HG03095 (cell line): ENCODE results near the gene TNNT3.

Source experiments
- ATAC-seq: cut with Tn5 transposase; IDR thresholded peaks from one replicate; pipeline ENCODE4 v1.9.1; 2021; ENCODE audit warnings: moderate library complexity; ENCODE audit not compliant: unreplicated experiment

TNNT3 gene

DNA sequence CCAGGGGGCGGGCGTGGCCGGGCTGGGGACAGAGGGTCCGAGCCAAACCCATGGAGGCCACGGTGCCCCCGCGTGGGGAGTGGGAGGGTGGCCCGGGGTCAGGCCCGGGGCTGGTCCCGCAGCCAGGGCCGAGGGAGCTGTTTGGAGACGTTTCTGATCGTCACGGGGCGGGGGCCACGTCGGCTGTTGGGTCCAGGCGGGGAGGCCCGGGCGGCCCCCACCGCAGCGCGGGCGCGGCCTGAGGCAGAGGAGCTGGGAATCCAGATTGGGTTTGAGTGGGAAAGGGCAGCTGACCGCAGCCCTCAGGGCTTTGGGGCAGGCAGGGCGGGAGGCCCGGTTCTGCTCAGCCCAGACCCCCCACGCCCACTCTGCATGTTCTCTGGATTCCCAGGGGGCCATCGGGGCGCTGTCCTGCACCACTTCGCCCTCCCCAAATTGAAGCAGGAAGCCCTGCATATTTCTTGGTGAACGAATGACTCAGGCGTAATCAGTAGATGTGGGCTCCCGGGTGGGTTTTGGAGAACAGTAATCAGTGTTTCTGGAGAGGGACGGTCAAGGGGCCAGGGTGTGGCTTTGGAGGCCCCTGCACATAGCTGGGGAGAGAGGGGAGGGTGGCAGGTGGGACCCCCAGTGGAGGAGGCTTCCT lies 28.2 kb downstream of the TNNT3 start:
- ATAC-seq = no peak

DNA sequence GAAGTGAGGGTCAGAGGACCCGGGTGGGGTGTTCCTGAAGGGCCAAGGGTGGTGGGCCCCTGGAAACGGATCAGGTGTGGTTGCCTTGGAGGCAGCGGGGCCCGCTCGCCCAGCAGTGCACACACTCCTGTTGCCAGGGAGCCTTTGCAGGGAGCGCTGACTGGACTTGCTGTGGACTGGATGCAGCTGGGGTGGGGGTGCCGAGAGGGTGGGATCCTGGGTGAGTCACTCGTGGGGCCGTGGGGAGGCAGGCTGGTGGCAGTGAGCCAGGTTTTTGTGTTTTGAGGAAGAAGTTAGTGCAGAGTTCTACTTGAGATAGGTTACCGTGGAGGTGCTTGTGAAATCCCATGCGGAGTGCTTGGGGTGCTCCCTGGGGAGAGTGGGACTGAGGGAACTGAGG lies 28.9 kb downstream of the TNNT3 start:
- no peak for ATAC-seq

- no peak for ATAC-seq
Measured at GRCh38 chr11:1949302-1949701, 29.8 kb downstream of the TNNT3 start.

- no peak for ATAC-seq
Measured at GRCh38 chr11:1949922-1950321, 30.4 kb downstream of the TNNT3 start.

DNA sequence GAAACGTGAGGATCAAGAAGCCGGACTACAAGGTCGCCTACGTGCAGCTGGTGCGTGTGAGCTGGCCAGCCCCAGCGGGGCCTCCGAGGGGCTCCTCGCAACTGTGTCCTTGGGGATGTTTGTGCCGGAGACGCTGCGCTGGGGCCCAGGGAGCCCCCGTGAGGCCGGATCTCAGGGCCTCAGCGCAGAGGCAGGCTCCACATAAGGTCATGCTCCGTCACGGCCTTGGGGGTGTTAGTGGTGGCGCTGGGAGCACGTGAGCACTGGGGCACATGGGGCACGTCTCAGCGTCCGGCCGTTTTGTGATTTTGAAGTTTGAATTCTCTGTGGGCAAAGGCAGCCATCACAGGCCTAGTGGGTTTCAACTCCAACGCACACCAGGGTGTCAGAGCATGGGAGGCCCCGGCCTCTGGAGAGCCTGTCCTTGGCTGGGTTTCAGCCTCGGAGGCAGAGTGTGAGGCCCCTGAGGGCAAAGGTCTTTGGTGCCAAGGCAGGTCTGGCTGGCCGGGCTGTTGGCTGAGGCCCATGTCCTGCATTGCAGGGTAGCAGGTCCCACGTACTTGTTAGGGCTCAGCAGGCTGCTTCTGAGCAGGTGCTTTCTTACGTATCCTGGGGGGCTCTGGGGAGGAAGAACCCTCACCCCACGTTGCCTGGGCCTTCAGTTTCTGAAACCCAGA lies 33.4 kb downstream of the TNNT3 start:
- ATAC-seq = no peak

GRCh38 chr11:1953489-1954266 lies 34.2 kb downstream of the TNNT3 start:
- ATAC-seq = no peak

DNA sequence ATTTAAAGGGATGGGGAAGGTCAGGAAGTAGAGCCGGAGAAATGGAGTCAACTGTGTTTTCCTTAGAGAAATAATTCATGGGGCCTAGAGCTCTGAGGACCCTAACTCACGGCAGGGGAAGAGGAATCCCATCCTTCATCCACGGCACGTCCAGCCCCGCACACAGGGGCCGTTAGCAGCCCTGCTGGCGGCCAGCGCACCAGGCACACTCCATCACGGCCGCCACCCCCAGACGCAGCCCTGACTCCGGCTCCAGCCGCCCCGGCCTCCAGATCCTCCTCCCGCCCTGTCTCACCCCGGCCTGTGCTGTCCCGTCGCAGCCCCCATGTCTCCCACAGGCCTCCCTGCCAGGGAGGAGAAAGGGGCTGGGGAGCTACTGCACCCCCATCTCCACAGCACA lies 38.9 kb downstream of the TNNT3 start:
- no peak for ATAC-seq

DNA sequence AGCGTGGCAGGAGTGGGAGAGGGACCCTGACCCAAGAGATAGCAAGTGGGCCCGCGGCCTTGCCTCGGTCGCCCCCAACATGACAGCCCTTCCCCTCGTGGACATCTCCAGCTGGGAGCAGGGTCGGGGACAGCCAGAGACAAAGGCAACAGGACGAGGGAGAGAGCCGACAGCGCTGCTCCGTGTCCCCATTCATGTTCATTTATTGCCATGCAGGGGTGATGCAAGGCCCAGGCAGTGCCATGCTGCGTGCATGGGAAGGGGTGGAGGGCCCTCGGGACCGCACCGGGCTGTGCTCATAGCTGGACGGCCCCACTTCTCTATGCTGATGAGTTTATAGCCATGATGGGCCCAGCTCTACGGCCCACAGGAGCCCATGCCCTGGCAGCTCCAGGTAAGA lies 40.3 kb downstream of the TNNT3 start:
- no peak for ATAC-seq

DNA sequence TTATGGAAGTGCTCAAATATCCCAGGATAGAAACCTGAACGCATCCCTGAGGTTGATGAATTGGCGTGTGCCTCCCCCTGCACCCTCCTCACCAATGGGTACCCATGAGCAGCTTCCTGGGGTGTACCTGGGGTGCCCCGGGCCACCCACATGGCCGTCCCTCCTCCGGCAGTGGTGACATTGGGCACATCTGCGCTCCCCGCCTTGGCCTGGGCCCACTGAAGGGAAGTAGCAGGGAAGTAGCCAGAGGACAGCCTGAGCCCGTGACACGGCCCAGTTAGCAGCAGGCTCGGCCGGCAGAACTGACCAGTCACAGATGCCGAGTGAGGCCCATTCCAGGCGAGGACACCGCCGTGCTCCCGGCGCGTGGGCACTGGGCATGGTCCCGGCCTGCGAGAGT lies 44.4 kb downstream of the TNNT3 start:
- ATAC-seq = no peak

DNA sequence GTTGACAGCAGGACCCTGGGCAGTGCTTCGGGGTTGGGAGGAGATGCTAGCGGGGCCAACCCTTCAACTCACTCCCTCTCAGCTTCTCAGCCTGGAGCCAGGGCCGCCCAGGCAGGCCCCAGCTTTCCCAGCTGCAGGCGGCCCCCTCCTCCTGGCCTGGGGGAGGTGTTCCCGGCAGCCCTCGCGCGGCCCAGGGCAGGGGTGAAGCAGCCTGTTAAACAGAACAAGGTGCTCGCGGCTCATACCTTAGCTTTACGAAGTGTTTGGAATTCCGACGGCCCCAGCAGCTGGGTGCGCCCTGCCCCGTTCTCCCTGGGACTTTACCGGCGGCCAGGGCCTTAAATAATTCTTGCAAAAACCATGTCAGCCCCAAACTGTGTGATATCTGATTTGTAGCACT lies 44.8 kb downstream of the TNNT3 start:
- no peak for ATAC-seq

GRCh38 chr11:1964955-1965354 lies 45.5 kb downstream of the TNNT3 start:
- ATAC-seq = no peak

GRCh38 chr11:1966531-1966930 lies 47.0 kb downstream of the TNNT3 start:
- ATAC-seq = no peak

- ATAC-seq = no peak
Measured at GRCh38 chr11:1967641-1968225, 48.2 kb downstream of the TNNT3 start.

GRCh38 chr11:1968454-1969002 lies 49.0 kb downstream of the TNNT3 start:
- ATAC-seq = no peak

GRCh38 chr11:1969035-1969434 lies 49.5 kb downstream of the TNNT3 start:
- no peak for ATAC-seq

GRCh38 chr11:1969776-1970175 lies 50.3 kb downstream of the TNNT3 start:
- no peak for ATAC-seq

DNA sequence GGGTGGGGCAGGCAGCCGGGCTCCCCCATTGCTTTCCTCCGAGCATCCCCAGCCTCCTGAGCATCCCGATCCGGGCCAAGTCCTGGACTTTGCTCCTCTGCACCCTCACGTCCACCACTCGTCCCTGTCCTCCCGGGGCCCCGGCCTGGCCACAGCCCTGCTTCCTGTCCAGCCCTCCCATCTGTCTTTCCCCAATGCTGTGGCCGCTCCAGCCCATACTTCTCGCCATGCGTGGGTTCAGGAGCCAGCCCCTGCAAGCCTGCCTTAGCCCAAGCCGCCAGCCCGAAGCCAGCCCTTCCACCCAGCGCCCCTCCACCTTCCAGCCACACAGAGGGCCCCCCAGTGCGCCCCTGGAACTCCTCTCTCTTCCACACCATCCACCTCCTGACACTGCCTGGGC lies 51.5 kb downstream of the TNNT3 start:
- ATAC-seq = no peak

DNA sequence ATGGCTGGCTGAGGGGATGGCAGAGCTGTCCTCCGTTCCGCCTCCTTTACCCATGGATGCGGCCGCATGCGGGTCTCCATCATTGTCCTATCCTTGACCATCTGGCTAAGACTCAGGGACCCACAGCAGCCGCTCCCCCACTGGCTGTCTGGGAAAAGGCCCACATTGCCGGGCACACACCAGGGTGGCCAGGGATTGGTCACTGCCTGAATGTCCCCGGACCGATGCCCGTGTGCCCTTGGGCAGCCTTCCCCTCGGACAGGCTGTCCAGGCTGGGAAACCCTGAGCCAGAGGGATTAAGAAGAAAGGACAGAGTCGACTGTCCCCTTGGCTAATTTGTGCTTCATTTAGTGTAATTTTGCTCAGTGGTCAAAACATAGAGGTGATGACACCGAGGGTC lies 55.7 kb downstream of the TNNT3 start:
- no peak for ATAC-seq

GRCh38 chr11:1978720-1979473 lies 59.4 kb downstream of the TNNT3 start:
- no peak for ATAC-seq

- ATAC-seq = no peak
Measured at GRCh38 chr11:1979607-1980006, 60.1 kb downstream of the TNNT3 start.
